HUES64 (cell line): Measurements from ENCODE around the gene ZSCAN31.
"Not testable (repeated sequence)": the region's sequence is repeated elsewhere in the genome, so short reads cannot be mapped to it uniquely, and the experiment has no call there.

Experiments used
- H3K27ac ChIP-seq: 2 replicates; pipeline ENCODE4 v1.7.0; 2013; ENCODE audit warnings: low read depth, low read length, inconsistent platforms
- H3K27me3 ChIP-seq: 2 replicates; pipeline ENCODE4 v1.6.1; 2013; ENCODE audit warnings: mild to moderate bottlenecking, low read length; ENCODE audit not compliant: insufficient read depth
- H3K36me3 ChIP-seq: 2 replicates; pipeline ENCODE4 v1.6.1; 2013; ENCODE audit warnings: mild to moderate bottlenecking, low read length; ENCODE audit not compliant: insufficient read depth
- H3K4me1 ChIP-seq: 2 replicates; pipeline ENCODE4 v1.6.1; 2013; ENCODE audit warnings: mild to moderate bottlenecking, low read length, moderate library complexity; ENCODE audit not compliant: insufficient read depth
- H3K4me3 ChIP-seq: 2 replicates; pipeline ENCODE4 v1.5.1; 2013; ENCODE audit warnings: mild to moderate bottlenecking, low read length, moderate library complexity
- H3K9ac ChIP-seq: 2 replicates; pipeline ENCODE4 v1.6.1; 2013; ENCODE audit warnings: mild to moderate bottlenecking, low read depth, low read length
- H3K9me3 ChIP-seq: 2 replicates; pipeline ENCODE4 v1.6.1; 2013; ENCODE audit warnings: low read depth, low read length; ENCODE audit not compliant: insufficient read depth
- WGBS: fragments of 150-250, 120-280 bp; methylation state at CpG from one replicate; pipeline ENCODE4 v1.1.7; 2013; ENCODE audit warnings: missing lambda C conversion rate; 5-methylcytosine and 5-hydroxymethylcytosine counted together

The ZSCAN31 gene

DNA sequence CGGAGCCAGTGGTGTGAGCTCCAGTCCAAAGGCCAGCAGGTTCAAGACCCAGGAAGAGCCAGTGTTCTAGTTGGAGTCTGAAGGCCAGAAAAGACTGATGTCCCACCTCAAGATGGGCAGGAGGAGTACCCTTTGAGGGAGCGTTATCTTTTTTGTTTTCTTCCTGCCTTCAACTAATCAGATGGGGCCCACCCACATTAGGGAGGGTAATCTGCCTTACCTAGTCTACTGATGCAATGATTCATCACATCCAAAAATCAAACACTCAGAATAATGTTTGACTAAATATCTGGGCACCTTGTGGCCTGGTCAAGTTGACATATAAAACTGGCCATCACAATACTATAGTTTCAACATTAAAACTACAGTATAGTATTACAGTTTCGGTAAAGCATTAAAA, 33.5 kb upstream of the ZSCAN31 start:
- Histone ChIP-seq H3K9me3 (no peaks in the 10 kb centered on the region), H3K4me1 (no peaks in the 10 kb centered on the region), H3K4me3 (no peak overlapping the region), H3K27ac (no peak overlapping the region), H3K9ac (no peak overlapping the region), H3K36me3 (peaks cover 22% of the 10 kb centered on the region), H3K27me3 (no peaks in the 10 kb centered on the region)
- 96% methylated on average over 3 of the region's 3 CpGs for WGBS

DNA sequence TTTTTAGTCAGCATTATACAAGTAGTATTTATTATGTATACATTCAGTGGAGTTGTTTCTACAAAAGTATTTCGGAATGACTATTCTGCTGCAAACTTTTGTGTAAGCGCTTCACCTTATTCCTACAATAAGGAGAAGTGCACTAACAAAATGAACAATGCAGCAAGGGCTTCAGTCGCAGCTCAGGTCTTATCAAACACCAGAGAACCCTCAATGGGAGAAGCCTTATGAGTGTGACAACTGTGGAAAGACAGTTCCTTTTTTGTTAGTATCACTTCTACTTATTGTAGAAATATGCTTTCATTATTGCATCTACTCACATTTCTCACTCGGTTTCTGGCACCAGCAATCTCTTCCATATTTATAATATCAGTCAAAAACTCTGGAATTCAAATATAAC, 32.6 kb upstream of the ZSCAN31 start:
- no peak overlapping the region for H3K27ac ChIP-seq
- H3K4me3 ChIP-seq: no peak overlapping the region
- WGBS: 100% methylated on average over 4 of the region's 4 CpGs
- peaks cover 31% of the 10 kb centered on the region for H3K36me3 ChIP-seq
- no peaks in the 10 kb centered on the region for H3K9me3 ChIP-seq
- H3K27me3 ChIP-seq: no peaks in the 10 kb centered on the region
- H3K4me1 ChIP-seq: no peaks in the 10 kb centered on the region
- H3K9ac ChIP-seq: no peak overlapping the region

DNA sequence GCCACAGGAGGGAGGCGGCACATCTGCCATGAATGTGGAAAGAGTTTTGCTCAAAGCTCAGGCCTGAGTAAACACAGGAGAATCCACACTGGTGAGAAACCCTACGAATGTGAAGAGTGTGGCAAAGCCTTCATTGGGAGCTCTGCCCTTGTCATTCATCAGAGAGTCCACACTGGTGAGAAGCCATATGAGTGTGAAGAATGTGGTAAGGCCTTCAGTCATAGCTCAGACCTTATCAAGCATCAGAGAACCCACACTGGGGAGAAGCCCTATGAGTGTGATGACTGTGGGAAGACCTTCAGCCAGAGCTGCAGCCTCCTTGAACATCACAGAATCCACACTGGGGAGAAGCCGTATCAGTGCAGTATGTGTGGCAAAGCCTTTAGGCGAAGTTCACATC, 29.6 kb upstream of the ZSCAN31 start:
- not testable (repeated sequence) for H3K9me3 ChIP-seq, H3K4me1 ChIP-seq, H3K9ac ChIP-seq, H3K4me3 ChIP-seq, H3K27me3 ChIP-seq, H3K27ac ChIP-seq
- peaks cover 53% of the 10 kb centered on the region for H3K36me3 ChIP-seq
- WGBS: 91% methylated on average over 4 of the region's 4 CpGs

DNA sequence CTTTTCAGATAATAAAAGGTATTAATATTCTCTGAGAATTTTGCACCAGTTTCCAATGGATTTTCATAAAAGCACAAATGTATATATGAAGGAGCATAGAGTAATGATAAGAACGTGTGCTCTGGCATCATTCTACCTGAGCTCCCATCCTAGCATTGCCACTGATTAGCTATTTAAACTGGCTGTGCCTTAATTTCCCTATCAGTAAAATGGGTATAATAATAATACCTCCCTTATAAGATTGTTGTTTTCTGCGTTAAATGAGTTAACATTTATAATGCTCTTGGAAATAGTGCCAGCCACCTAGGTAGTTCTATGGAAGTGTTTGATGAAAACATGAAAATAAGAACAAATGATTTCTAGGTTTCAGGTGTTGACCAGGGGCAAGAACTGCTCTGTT, 25.0 kb upstream of the ZSCAN31 start:
- peaks cover under 1% of the 10 kb centered on the region; the same call in 1 of the 2 replicates for H3K4me1 ChIP-seq
- peaks cover 58% of the 10 kb centered on the region for H3K36me3 ChIP-seq
- H3K9ac ChIP-seq: no peak overlapping the region
- 100% methylated on average over 1 of the region's 2 CpGs for WGBS
- 0 out of 2 replicates have a peak, but pooled peaks cover 7% of the 10 kb centered on the region for H3K9me3 ChIP-seq
- H3K4me3 ChIP-seq: no peak overlapping the region
- no peak overlapping the region for H3K27ac ChIP-seq
- H3K27me3 ChIP-seq: no peaks in the 10 kb centered on the region

DNA sequence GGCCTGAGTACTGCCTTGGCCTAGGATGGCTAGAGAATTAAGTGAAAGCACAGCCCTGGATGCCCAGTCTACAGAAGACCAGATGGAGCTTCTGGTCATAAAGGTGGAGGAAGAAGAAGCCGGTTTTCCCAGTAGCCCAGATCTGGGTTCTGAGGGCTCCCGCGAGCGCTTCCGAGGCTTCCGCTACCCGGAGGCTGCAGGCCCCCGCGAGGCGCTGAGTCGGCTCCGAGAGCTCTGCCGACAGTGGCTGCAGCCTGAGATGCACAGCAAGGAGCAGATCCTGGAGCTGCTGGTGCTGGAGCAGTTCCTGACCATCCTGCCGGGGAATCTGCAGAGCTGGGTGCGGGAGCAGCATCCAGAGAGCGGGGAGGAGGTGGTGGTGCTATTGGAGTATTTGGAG, 23.6 kb upstream of the ZSCAN31 start:
- H3K27me3 ChIP-seq, H3K9ac ChIP-seq, H3K4me1 ChIP-seq, H3K9me3 ChIP-seq, H3K4me3 ChIP-seq, H3K27ac ChIP-seq: not testable (repeated sequence)
- WGBS: 97% methylated on average over 13 of the region's 16 CpGs
- H3K36me3 ChIP-seq: peaks cover 45% of the 10 kb centered on the region

DNA sequence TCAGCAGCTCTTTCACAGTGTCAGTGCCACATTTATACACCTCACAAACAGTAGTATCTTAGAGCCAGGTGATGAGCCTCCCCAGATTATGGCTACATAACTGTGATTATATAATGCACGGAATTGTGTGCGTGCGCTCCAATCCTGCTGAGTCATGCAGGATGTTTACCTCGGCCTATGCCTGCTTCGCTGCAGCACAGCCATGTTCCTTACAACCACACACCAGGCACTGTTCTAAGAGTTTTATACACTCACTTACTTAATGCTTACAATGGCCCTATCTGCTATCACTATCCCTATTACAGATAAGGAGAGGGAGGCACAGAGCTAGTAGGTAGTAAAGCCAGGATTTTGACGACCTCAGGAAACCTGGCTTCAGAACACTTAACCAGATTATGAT, 21.1 kb upstream of the ZSCAN31 start:
- peaks cover 26% of the 10 kb centered on the region for H3K36me3 ChIP-seq
- WGBS: 90% methylated on average over 6 of the region's 6 CpGs
- H3K9me3 ChIP-seq: 0 out of 2 replicates have a peak, but pooled peaks cover 11% of the 10 kb centered on the region
- H3K4me1 ChIP-seq: peaks cover 3% of the 10 kb centered on the region; the same call in 1 of the 2 replicates
- no peaks in the 10 kb centered on the region for H3K27me3 ChIP-seq
- H3K9ac ChIP-seq: no peak overlapping the region
- no peak overlapping the region for H3K27ac ChIP-seq
- H3K4me3 ChIP-seq: no peak overlapping the region

DNA sequence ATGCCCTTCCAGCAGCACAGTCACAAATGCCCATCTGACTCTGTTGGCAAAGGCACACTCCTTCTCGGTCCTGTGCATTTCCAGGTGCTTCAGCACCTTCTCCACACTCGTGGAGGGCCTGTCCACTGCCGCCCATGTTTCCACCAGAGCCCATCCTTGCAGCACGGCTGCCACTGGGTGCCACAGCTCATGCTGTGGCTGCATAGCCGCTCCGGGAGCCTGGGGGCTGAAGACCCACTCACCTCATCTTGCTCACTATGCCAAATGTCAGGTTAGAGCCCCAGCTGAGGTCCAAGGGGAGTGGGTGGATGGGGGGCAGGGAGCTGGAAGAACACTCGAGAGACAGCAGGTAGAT, 20.7 kb upstream of the ZSCAN31 start:
- Histone ChIP-seq H3K4me3 (peak overlapping the region; percentile 50; the same call in 1 of the 2 replicates), H3K4me1 (peaks cover 3% of the 10 kb centered on the region; the same call in 1 of the 2 replicates), H3K9ac (0 out of 2 replicates have a peak overlapping the region, but pooled peaks have one; percentile 37), H3K9me3 (0 out of 2 replicates have a peak, but pooled peaks cover 11% of the 10 kb centered on the region), H3K27me3 (no peaks in the 10 kb centered on the region), H3K36me3 (peaks cover 25% of the 10 kb centered on the region), H3K27ac (peak overlapping the region; percentile 39)
- WGBS: 92% methylated on average over 7 of the region's 7 CpGs

DNA sequence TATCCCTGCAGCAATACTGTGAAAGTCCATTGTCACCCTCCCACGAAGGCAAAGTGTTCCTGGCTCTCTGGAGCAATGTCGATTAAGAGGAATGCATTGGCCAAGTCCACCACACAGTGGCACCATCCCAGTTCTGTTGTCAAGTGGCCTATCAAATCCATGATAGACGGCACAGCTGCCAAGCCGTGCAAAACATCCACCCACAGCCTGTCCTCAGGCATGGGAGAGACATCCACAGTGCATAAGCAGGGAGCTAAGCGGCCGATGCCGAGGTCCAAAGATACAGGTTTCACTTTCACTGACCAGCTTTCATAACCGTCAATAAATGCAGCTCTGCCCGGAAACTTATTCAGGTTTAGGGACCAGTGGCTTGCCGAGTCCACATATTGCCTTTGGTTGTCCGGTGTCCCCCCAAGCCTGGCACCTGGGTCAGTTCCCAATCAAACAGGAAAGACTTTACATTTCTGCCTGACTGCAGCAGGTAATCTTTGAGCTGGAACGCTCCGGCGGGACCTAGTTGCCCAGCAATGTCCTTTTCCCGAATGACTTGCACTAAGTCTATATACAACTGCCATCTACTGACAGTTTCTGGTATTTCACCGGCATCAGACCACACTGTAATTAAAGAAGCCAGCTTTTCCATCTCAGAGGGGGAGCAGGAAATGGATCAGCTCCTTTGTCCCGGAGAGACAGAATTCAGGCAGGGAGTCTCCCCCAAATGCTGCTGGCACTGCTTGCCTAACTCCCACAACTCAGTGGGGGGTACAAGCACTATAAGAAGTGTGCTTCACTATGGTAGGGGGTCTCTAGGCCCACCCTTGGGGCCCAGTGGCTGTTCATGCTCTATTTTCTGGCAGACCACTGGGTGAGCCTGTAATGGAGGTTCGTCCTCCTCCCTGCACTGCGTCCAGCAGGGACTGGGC, 20.1 kb upstream of the ZSCAN31 start:
- H3K27ac ChIP-seq: peak overlapping the region; percentile 39
- H3K4me3 ChIP-seq: peak overlapping the region; percentile 50
- H3K9me3 ChIP-seq: 0 out of 2 replicates have a peak, but pooled peaks cover 11% of the 10 kb centered on the region
- H3K27me3 ChIP-seq: no peaks in the 10 kb centered on the region
- H3K36me3 ChIP-seq: peaks cover 19% of the 10 kb centered on the region
- peaks cover 6% of the 10 kb centered on the region; the same call in 1 of the 2 replicates for H3K4me1 ChIP-seq
- 21% methylated on average over 19 of the region's 19 CpGs for WGBS
- peak overlapping the region; percentile 37 for H3K9ac ChIP-seq

DNA sequence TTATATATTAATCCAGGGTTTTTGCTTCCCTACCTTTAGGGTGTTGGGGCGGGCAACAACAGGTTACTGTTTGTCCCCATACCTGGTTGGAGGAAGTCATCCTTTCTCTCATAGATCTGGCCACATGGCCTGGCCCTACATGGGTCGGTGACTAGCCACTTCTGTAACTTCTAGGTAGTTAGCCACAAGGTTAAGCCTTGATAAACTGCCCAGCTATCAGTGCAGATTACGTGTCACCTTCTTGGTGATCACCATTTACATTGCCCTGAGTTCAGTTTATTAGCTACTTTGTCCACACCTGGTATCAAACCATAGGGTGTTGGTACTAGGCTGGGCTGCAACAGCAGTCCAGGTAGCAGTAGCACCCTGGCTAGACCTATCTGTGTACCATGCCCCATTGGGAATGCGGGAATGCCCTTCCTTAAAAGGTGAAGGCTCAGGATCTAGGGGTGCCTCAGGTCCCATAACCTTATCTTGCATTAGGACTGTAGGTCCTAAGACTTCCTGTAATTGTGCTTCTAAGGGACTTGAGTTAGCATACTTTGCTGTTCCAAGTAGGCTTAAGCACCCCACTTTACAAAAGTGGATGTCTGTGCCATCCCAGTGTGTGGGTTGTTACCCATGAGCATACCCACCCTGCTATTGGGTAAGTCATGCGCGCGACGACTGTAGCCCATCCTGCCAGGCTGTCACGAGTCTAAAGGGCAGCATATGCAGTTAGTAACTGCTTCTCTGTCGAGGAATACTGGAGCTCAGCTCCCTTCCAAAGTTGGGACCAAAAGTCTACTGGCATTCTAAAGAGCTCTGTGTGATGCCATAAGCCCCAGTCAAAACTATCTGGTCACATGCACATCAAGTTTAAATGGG, 19.0 kb upstream of the ZSCAN31 start:
- peaks cover 10% of the 10 kb centered on the region; the same call in 1 of the 2 replicates for H3K4me1 ChIP-seq
- no peak overlapping the region for H3K4me3 ChIP-seq
- no peaks in the 10 kb centered on the region for H3K27me3 ChIP-seq
- no peak overlapping the region for H3K9ac ChIP-seq
- 0 out of 2 replicates have a peak, but pooled peaks cover 11% of the 10 kb centered on the region for H3K9me3 ChIP-seq
- H3K27ac ChIP-seq: no peak overlapping the region
- 92% methylated on average over 10 of the region's 10 CpGs for WGBS
- peaks cover 12% of the 10 kb centered on the region for H3K36me3 ChIP-seq

DNA sequence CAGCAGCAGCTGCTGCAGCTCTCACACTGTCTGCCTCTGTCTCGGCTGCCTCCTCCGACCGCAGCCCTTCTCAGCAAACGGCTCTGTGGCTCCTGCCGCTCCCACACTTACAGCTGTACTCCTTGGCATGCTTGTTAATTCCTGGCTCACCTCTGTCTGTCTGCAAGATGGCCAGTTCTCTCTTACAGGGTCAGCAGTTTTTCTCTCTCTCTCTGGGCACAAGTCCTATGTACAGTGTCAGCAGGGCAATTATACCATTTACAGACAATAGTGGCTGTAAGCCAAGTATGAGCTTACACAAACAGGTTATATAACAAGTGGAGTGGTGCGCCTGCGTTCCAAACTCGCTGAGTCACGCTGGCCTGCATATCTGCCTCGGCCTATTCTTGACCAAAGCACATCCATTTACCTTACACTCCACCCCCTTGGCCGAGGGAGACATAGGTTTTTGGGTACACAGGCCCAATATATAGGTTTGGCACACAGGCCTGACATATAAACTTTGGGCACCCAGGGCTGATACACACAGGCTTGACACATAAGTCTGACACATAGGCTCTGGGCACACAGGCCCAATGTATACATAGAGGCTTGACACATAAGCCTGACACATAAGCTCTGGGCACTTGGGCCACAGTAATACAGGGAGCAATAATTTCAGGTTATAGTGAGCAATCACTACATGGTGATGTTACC, 18.2 kb upstream of the ZSCAN31 start:
- Histone ChIP-seq H3K4me3 (no peak overlapping the region), H3K27ac (no peak overlapping the region)
- 97% methylated on average over 11 of the region's 11 CpGs for WGBS

More for the DNA sequence above, 18.2 kb upstream of the ZSCAN31 start:
- Histone ChIP-seq H3K4me1 (peaks cover 10% of the 10 kb centered on the region; the same call in 1 of the 2 replicates), H3K9me3 (0 out of 2 replicates have a peak, but pooled peaks cover 11% of the 10 kb centered on the region), H3K36me3 (peaks cover 7% of the 10 kb centered on the region; the same call in 1 of the 2 replicates), H3K9ac (no peak overlapping the region), H3K27me3 (no peaks in the 10 kb centered on the region)
